ENCODE measurements around the gene DAB2.

Gene DAB2

GRCh38 chr5:39447059-39447458, 22.3 kb upstream of the DAB2 start:
- DNase-seq, result no peak

- DNase-seq, result peak; percentile 26
These were observed 21.5 kb upstream of the DAB2 start for GRCh38 chr5:39446231-39446630.

- DNase-seq, result no peak
These were observed 19.1 kb upstream of the DAB2 start for GRCh38 chr5:39443911-39444310.

GRCh38 chr5:39442991-39443390, 18.2 kb upstream of the DAB2 start:
- no peak for DNase-seq

GRCh38 chr5:39441838-39442237, 17.1 kb upstream of the DAB2 start:
- no peak for DNase-seq

GRCh38 chr5:39440958-39441624, 16.3 kb upstream of the DAB2 start:
- DNase-seq, result peak; percentile 23

GRCh38 chr5:39440192-39440957, 15.6 kb upstream of the DAB2 start:
- peak; percentile 27 for DNase-seq

- DNase-seq, result no peak
These were observed 14.9 kb upstream of the DAB2 start for GRCh38 chr5:39439582-39440162.

- no peak for DNase-seq
These were observed 12.7 kb upstream of the DAB2 start for GRCh38 chr5:39437467-39437866.

GRCh38 chr5:39433848-39434247, 9.1 kb upstream of the DAB2 start:
- no peak for DNase-seq

- DNase-seq, result no peak
These were observed 8.1 kb upstream of the DAB2 start for GRCh38 chr5:39432696-39433530.

- no peak for DNase-seq
These were observed 5.7 kb upstream of the DAB2 start for GRCh38 chr5:39430461-39430860.

GRCh38 chr5:39428640-39429039, 3.9 kb upstream of the DAB2 start:
- no peak for DNase-seq

GRCh38 chr5:39427633-39428032, 2.9 kb upstream of the DAB2 start:
- DNase-seq, result no peak

GRCh38 chr5:39427229-39427628, 2.4 kb upstream of the DAB2 start:
- peak; percentile 81 for DNase-seq

GRCh38 chr5:39426746-39427105, 1.9 kb upstream of the DAB2 start:
- DNase-seq, result no peak

GRCh38 chr5:39426051-39426745, 1.4 kb upstream of the DAB2 start:
- DNase-seq, result no peak

GRCh38 chr5:39423331-39423751, 1.4 kb downstream of the DAB2 start:
- DNase-seq, result no peak

GRCh38 chr5:39422728-39423285, 2.0 kb downstream of the DAB2 start:
- DNase-seq, result no peak

GRCh38 chr5:39422036-39422606, 2.7 kb downstream of the DAB2 start:
- DNase-seq, result no peak

- DNase-seq, result peak; percentile 81
These were observed 4.2 kb downstream of the DAB2 start for GRCh38 chr5:39420482-39421145.

Data from HCEC 1CT (cell line).